ENCODE results near the gene ARGLU1. TPM values are rescaled to one million over a fixed set of nuclear protein-coding genes. Genes with fewer than 3 reads are reported as not detected.

ARGLU1 gene
- total and polyA plus RNA-seq, 10 donors, result 99.5 to 204 (median 135) TPM

DNA sequence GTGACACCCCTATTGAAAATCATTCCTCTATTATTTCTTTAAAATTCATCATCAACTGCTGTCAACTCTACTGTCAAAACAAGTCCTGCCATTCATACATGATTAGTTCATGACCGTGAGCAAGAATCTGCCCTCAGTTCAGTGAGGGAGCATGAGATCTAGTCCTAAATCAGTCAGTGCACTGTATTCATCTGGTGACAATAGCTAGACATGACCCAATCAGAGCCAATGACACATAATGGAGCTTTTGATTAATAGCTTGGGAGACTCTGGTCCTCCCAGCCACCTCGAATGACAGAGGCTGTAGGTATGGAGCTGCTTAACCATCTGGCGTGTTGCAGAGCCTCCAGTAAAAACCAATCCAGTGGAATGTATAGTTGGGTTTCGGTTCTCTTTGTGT lies 46.9 kb upstream of the ARGLU1 start:
- intact Hi-C loops (cut with DNase I; ENCODE audit: low total_unique reads), result no loop called here
- Histone ChIP-seq H3K4me3 (no peak overlapping the region), H3K27ac (no peak overlapping the region), H3K36me3 (no peaks in the 10 kb centered on the region), H3K27me3 (replicated peaks in 1 of 7) (peaks cover 0 to 7% (median 0%) of the 10 kb centered on the region in 7 donors), H3K9me3 (no peaks in the 10 kb centered on the region), H3K4me1 (peaks cover 0 to 9% (median 3%) of the 10 kb centered on the region in 6 donors)
- no peak for DNase-seq
- no peak for TF ChIP-seq POLR2A (IDR thresholded peaks at IDR 0.05)
- no peak for TF ChIP-seq POLR2AphosphoS5 (IDR thresholded peaks at IDR 0.05)
- 82 to 90% (median 87%) methylated on average over 4 of the region's 4 CpGs for WGBS, 5 donors

GRCh38 chr13:106612688-106613087 lies 44.8 kb upstream of the ARGLU1 start:
- no peak for DNase-seq
- no peak overlapping the region for H3K27ac ChIP-seq
- H3K27me3 ChIP-seq (replicated peaks in 1 of 7), result peaks cover 0 to 6% (median 0%) of the 10 kb centered on the region in 7 donors
- no peaks in the 10 kb centered on the region for H3K36me3 ChIP-seq
- no peaks in the 10 kb centered on the region for H3K9me3 ChIP-seq
- 7 to 40% (median 15%) methylated on average over 1 of the region's 1 CpG for WGBS, 5 donors
- H3K4me1 ChIP-seq, result no peaks in the 10 kb centered on the region
- no peak for TF ChIP-seq POLR2A (IDR thresholded peaks at IDR 0.05)
- peak in 1 of 3 donors; percentile 16 for TF ChIP-seq POLR2AphosphoS5 (IDR thresholded peaks at IDR 0.05)
- TF ChIP-seq CTCF (IDR thresholded peaks at IDR 0.05 in 8 of 11, conservative IDR thresholded peaks at IDR 0.05 in 3 of 11), result no peak
- no peak overlapping the region for H3K4me3 ChIP-seq
- intact Hi-C loops (cut with DNase I; ENCODE audit: low total_unique reads), result no loop called here

- Histone ChIP-seq H3K36me3 (no peaks in the 10 kb centered on the region), H3K4me1 (no peaks in the 10 kb centered on the region), H3K27me3 (replicated peaks in 1 of 7) (peaks cover 0 to 6% (median 0%) of the 10 kb centered on the region in 7 donors), H3K27ac (no peak overlapping the region), H3K9me3 (no peaks in the 10 kb centered on the region), H3K4me3 (no peak overlapping the region)
- WGBS, 5 donors, result 0 to 93% (median 85%) methylated on average over 1 of the region's 1 CpG
- no peak for DNase-seq
- intact Hi-C loops (cut with DNase I; ENCODE audit: low total_unique reads), result no loop called here
- TF ChIP-seq POLR2A (IDR thresholded peaks at IDR 0.05) (no peak), POLR2AphosphoS5 (IDR thresholded peaks at IDR 0.05) (no peak), CTCF (IDR thresholded peaks at IDR 0.05 in 8 of 11, conservative IDR thresholded peaks at IDR 0.05 in 3 of 11) (no peak)
These were observed 42.5 kb upstream of the ARGLU1 start for GRCh38 chr13:106610486-106610885.

DNA sequence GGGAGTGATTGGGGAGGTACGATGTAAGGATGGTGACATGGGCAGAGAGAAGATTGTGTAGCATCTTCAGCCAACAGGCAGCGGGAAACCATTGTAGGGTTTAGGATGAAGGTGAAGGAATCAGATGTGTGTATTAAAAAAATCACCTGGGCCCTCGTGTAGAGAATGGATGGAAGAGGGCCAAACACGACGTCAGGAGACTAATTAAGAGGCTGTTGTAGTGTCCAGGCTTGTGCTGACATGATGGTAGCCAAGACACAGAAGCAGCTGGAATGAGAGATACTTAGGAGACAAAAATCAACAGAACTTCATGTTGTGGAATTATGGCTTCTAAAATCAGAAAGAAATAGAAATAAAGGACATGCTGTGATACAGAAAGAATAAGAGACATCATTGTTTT lies 41.2 kb upstream of the ARGLU1 start:
- Histone ChIP-seq H3K9me3 (no peaks in the 10 kb centered on the region), H3K27ac (no peak overlapping the region), H3K27me3 (replicated peaks in 1 of 7) (peaks cover 0 to 6% (median 0%) of the 10 kb centered on the region in 7 donors), H3K4me3 (no peak overlapping the region), H3K36me3 (no peaks in the 10 kb centered on the region), H3K4me1 (no peaks in the 10 kb centered on the region)
- no peak for TF ChIP-seq POLR2AphosphoS5 (IDR thresholded peaks at IDR 0.05)
- no peak for TF ChIP-seq CTCF (IDR thresholded peaks at IDR 0.05 in 8 of 11, conservative IDR thresholded peaks at IDR 0.05 in 3 of 11)
- no peak for TF ChIP-seq POLR2A (IDR thresholded peaks at IDR 0.05)
- WGBS, 5 donors, result 55 to 79% (median 69%) methylated on average over 5 of the region's 5 CpGs
- intact Hi-C loops (cut with DNase I; ENCODE audit: low total_unique reads), result no loop called here
- DNase-seq, result no peak

GRCh38 chr13:106603546-106603945 lies 35.6 kb upstream of the ARGLU1 start:
- no peak overlapping the region for H3K4me3 ChIP-seq
- intact Hi-C loops (cut with DNase I; ENCODE audit: low total_unique reads), result no loop called here
- peaks cover 0 to 12% (median 7%) of the 10 kb centered on the region in 6 donors for H3K4me1 ChIP-seq
- WGBS, 5 donors, result 47 to 61% (median 53%) methylated on average over 7 of the region's 7 CpGs
- no peak overlapping the region for H3K27ac ChIP-seq
- no peaks in the 10 kb centered on the region for H3K27me3 ChIP-seq (replicated peaks in 1 of 7)
- TF ChIP-seq POLR2A (IDR thresholded peaks at IDR 0.05) (no peak), CTCF (IDR thresholded peaks at IDR 0.05 in 8 of 11, conservative IDR thresholded peaks at IDR 0.05 in 3 of 11) (no peak), POLR2AphosphoS5 (IDR thresholded peaks at IDR 0.05) (no peak)
- DNase-seq, result no peak
- no peaks in the 10 kb centered on the region for H3K9me3 ChIP-seq
- H3K36me3 ChIP-seq, result no peaks in the 10 kb centered on the region
